Raji (cell line): ENCODE measurements around the gene SULT1A3.
A peak's percentile ranks its signal among the peaks of the same experiment; 100 is the strongest.
"Not testable (repeated sequence)": the region's sequence is repeated elsewhere in the genome, so short reads cannot be mapped to it uniquely, and the experiment has no call there.

ENCODE experiments used
- POLR2A ChIP-seq: IDR thresholded peaks from 2 replicates; pipeline ENCODE4 v1.6.1; 2011; ENCODE audit warnings: low read depth, low read length, control low read depth; ENCODE audit not compliant: insufficient read depth

Gene SULT1A3

DNA sequence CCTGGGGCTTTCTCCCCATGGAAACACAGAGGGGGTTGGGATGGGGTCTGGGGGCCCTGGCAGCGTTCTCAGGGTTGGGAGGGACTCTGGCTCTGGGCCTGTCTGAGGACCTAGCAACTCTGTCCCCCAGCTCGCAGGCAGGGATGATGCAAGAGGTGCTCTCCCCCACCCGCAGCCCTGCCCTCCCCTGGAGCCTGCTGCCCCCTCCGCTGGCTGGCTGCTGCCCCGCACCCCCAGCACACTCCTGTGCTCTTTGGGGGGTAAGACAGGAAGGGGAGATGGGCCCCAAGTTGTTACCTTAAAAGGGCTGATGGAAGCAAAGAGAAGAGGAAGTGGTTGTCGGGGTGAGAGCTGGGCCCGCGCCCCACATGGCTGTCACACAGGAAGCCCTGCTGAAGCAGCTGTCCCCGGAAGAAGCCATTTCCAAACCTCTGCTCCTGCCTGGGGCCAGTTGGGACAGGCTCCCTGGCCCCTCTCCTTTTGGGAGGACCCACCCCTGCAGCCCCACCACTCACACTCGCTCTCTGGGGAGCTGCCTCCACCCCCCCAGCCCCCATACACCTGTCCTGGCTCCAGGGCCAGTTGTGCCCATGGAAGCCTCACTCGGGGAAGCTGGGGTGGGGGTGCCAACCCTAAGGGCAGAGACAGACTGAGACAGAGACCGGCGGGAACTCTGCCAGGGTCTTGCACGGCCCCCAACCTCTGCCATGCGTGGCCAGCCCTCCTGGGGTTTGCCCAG lies 13.2 kb upstream of the SULT1A3 start:
- no peak; the same call in none of the 2 replicates for TF ChIP-seq POLR2A

DNA sequence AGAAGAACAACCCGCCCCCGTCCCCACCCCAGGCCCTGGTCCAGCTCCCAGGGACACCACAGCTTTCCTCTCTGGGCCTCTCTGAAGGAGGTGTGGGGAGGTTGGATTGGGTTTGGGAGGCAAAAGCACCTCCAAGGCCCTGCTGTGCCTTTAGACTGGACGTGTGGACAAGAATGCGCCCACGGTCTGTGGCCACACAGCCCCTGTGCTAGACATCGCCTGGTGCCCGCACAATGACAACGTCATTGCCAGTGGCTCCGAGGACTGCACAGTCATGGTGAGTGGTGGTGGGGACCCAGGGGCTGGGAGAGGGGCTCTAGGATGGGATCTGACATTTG lies 12.6 kb upstream of the SULT1A3 start:
- TF ChIP-seq POLR2A = no peak

DNA sequence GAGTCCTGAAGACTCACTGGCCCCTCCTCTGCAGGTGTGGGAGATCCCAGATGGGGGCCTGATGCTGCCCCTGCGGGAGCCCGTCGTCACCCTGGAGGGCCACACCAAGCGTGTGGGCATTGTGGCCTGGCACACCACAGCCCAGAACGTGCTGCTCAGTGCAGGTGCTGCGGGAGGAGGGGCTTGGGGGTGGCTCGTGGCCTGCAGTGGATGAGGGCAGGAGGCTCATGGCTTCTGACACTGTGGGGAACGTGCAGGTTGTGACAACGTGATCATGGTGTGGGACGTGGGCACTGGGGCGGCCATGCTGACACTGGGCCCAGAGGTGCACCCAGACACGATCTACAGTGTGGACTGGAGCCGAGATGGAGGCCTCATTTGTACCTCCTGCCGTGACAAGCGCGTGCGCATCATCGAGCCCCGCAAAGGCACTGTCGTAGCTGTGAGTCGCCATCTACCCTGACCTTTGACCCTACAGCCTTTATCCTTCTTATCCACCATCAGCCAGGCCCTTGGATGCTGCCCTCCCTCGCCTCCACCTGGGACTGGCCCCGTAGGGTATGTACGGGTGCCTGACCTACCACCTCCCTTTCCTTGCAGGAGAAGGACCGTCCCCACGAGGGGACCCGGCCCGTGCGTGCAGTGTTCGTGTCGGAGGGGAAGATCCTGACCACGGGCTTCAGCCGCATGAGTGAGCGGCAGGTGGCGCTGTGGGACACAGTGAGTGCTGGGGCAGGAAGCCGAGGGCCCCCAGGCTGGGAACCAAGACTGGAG lies 12.1 kb upstream of the SULT1A3 start:
- peak; percentile 10; the same call in 1 of the 2 replicates for TF ChIP-seq POLR2A

DNA sequence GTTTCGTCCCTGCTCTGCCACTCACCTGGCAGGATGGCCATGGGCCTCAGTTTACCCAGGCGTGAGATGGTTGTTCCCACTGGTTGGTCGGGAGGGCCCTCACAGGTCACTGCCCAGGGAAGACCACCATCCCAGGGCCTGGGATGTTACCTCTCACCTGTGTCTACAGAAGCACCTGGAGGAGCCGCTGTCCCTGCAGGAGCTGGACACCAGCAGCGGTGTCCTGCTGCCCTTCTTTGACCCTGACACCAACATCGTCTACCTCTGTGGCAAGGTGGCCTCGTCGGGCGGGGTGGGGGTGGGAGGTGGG lies 11.5 kb upstream of the SULT1A3 start:
- TF ChIP-seq POLR2A = no peak

DNA sequence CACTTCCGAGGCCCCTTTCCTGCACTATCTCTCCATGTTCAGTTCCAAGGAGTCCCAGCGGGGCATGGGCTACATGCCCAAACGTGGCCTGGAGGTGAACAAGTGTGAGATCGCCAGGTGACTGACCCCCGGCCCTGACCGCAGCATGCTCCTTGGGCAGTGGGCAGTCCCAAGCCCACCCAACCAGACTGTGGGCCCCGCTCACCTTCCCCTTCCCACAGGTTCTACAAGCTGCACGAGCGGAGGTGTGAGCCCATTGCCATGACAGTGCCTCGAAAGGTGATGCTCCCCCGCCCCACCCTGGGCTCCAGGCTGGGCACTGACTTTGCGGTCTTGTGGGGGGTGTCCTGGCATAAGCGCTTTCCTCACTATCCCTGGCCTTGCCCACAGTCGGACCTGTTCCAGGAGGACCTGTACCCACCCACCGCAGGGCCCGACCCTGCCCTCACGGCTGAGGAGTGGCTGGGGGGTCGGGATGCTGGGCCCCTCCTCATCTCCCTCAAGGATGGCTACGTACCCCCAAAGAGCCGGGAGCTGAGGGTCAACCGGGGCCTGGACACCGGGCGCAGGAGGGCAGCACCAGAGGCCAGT lies 11.0 kb upstream of the SULT1A3 start:
- 0 out of 2 replicates have a peak, but pooled peaks have one; percentile 13 for TF ChIP-seq POLR2A

DNA sequence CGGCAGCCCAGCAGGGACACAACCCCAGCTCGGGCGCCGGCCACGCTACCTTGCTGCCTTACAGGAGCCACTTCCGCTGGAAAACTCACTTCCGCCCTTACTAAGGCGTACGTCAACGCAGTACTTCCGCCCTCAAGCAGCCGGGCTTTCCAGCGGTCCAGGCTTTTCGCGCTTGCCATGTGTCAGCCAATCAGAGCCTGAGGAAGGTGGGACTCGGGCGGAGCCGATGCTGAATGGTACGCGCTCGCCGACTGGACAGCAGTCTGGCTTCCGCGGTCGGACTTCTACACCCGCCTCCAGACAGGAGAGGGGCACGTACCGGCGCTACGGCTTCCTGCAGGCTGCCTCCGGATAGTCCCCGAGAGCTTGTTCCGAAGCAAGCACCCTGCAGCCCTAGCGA lies 5.4 kb upstream of the SULT1A3 start, which contains the start of the genes BOLA2B and SLX1A:
Gene BOLA2B (minus strand): TSS at position 52 of the 400 bp plus-strand sequence. CDS start 71 bp downstream, outside the sequence.
Gene SLX1A (plus strand): TSS at position 261 of the 400 bp plus-strand sequence. CDS start 210 bp downstream, outside the sequence.
- TF ChIP-seq POLR2A = not testable (repeated sequence)

DNA sequence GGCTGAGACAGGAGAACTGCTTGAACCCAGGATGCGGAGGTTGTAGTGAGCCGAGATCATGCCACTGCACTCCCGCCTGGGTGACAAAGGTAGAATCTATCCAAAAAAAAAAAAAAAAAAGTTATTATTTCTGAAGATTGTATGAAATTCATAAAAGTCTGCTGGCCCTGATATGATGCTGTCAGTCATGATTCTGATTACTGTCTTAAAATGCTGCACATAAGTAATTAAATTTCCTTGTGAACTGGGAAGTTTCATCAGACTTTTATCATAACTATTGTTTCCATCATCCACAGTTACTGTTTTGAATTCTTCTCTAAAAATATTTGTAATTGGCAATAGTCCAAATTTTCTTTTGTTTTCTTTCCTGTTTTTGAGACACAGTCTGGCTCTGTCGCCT lies 49.3 kb downstream of the SULT1A3 start, which contains the start of gene NPIPB13:
Gene NPIPB13 (minus strand): TSS at position 101 of the 400 bp plus-strand sequence. CDS start 2,906 bp downstream, outside the sequence.
- not testable (repeated sequence) for TF ChIP-seq POLR2A
